IMR-90 (cell line): ENCODE results near the gene CATSPER4. TPM values are rescaled to one million over a fixed set of nuclear protein-coding genes. Genes with fewer than 3 reads are reported as not detected.

Experiments used
- ATAC-seq: fragments of 200-7000 bp; cut with Tn5 transposase; 2 replicates; pipeline ENCODE4 v1.9.1; 2020; ENCODE audit warnings: low read depth, mild to moderate bottlenecking, moderate library complexity
- BruUV-seq: library from RNA; stranded (reverse); fragments of 400-500 nt; replicated peaks from 2 replicates; lab custom pipeline; 2021; lab: Mats Ljungman, UMichigan
- CTCF ChIA-PET: fragments of 300-600 bp; formaldehyde crosslinking; extraction: SDS; loops from one replicate; lab custom pipeline; 2021; ENCODE audit warnings: antibody characterized with exemption; lab: Yijun Ruan, JAX
- POLR2A ChIA-PET: fragments of 300-600 bp; sonication (Branson Sonifier 250); formaldehyde crosslinking; loops from one replicate; lab custom pipeline; 2022; ENCODE audit warnings: antibody characterized with exemption; ENCODE audit not compliant: unreplicated experiment; lab: Charles Lee
- DNase-seq: peaks from one replicate; pipeline ENCODE4 v3.0.0; 2013
- H2AFZ ChIP-seq: replicated peaks from 2 replicates; pipeline ENCODE3; 2013; ENCODE audit warnings: low read length, mild to moderate bottlenecking; ENCODE audit not compliant: poor library complexity
- H2AK5ac ChIP-seq: 2 replicates; pipeline ENCODE4 v1.6.1; 2013; ENCODE audit warnings: low read depth, low read length, inconsistent platforms
- H2AK9ac ChIP-seq: replicated peaks from 2 replicates; pipeline ENCODE3; 2013; ENCODE audit warnings: mild to moderate bottlenecking, low read depth, low read length, moderate library complexity; ENCODE audit not compliant: poor library complexity
- H2BK120ac ChIP-seq: 2 replicates; pipeline ENCODE4 v1.6.1; 2013; ENCODE audit warnings: low read depth, low read length, inconsistent platforms
- H2BK15ac ChIP-seq: 3 replicates; pipeline ENCODE4 v1.6.1; 2013; ENCODE audit warnings: low read depth, low read length, inconsistent platforms
- H2BK20ac ChIP-seq: 2 replicates; pipeline ENCODE4 v1.6.1; 2013; ENCODE audit warnings: low read depth, mild to moderate bottlenecking, inconsistent platforms, low read length, moderate library complexity
- H2BK5ac ChIP-seq: 2 replicates; pipeline ENCODE4 v1.6.1; 2013; ENCODE audit warnings: mild to moderate bottlenecking, low read depth, low read length, inconsistent platforms; ENCODE audit not compliant: poor library complexity, severe bottlenecking
- H3K14ac ChIP-seq: replicated peaks from 2 replicates; pipeline ENCODE4 v1.6.1; 2013; ENCODE audit warnings: low read depth, low read length, inconsistent platforms
- H3K18ac ChIP-seq: 2 replicates; pipeline ENCODE4 v1.6.1; 2013; ENCODE audit warnings: low read depth, low read length, control low read depth
- H3K23ac ChIP-seq: 2 replicates; pipeline ENCODE4 v1.6.1; 2013; ENCODE audit warnings: low read depth, low read length, inconsistent platforms
- H3K27ac ChIP-seq: 2 replicates; pipeline ENCODE4 v1.5.1; 2013; ENCODE audit warnings: mild to moderate bottlenecking, control low read depth, low read length; ENCODE audit not compliant: insufficient read depth
- H3K27me3 ChIP-seq: 2 replicates; pipeline ENCODE4 v1.6.1; 2013; ENCODE audit warnings: low read length; ENCODE audit not compliant: control insufficient read depth, insufficient read depth
- H3K36me3 ChIP-seq: 2 replicates; pipeline ENCODE4 v1.6.1; 2013; ENCODE audit warnings: low read length, mixed read lengths; ENCODE audit not compliant: control insufficient read depth, insufficient read depth
- H3K4ac ChIP-seq: 2 replicates; pipeline ENCODE4 v1.6.1; 2013; ENCODE audit warnings: low read depth, low read length, inconsistent platforms
- H3K4me1 ChIP-seq: 2 replicates; pipeline ENCODE4 v1.6.1; 2013; ENCODE audit warnings: low read length, mixed read lengths; ENCODE audit not compliant: control insufficient read depth, insufficient read depth
- H3K4me2 ChIP-seq: 2 replicates; pipeline ENCODE4 v1.6.1; 2013; ENCODE audit warnings: low read depth, mild to moderate bottlenecking, control low read depth, low read length, moderate library complexity
- H3K4me3 ChIP-seq: 2 replicates; pipeline ENCODE4 v1.5.1; 2013; ENCODE audit warnings: low read depth, mild to moderate bottlenecking, control low read depth, low read length, moderate library complexity; ENCODE audit not compliant: insufficient read depth
- H3K56ac ChIP-seq: 2 replicates; pipeline ENCODE4 v1.6.1; 2013; ENCODE audit warnings: low read length, inconsistent platforms; ENCODE audit not compliant: insufficient read depth; ENCODE audit errors: extremely low read depth
- H3K79me1 ChIP-seq, 2 experiments: 2 replicates each; pipeline ENCODE4 v1.6.1; 2013; ENCODE audit warnings: low read length in 2 of 2, inconsistent platforms in 1 of 2, low read depth in 1 of 2
- H3K9ac ChIP-seq: 2 replicates; pipeline ENCODE4 v1.6.1; 2013; ENCODE audit warnings: low read depth, low read length, control low read depth
- H3K9me1 ChIP-seq: 2 replicates; pipeline ENCODE4 v1.6.1; 2013; ENCODE audit warnings: low read length, inconsistent platforms; ENCODE audit not compliant: insufficient read depth
- H3K9me3 ChIP-seq: 2 replicates; pipeline ENCODE4 v1.6.1; 2013; ENCODE audit warnings: low read length; ENCODE audit not compliant: control insufficient read depth, insufficient read depth
- H4K20me1 ChIP-seq: 2 replicates; pipeline ENCODE4 v1.6.1; 2013; ENCODE audit warnings: low read length, inconsistent platforms; ENCODE audit not compliant: insufficient read depth
- H4K5ac ChIP-seq: 2 replicates; pipeline ENCODE4 v1.6.1; 2013; ENCODE audit warnings: mild to moderate bottlenecking, low read depth, low read length, control low read depth
- H4K8ac ChIP-seq, 2 experiments: 2 replicates each; pipeline ENCODE4 v1.6.1; 2013; ENCODE audit warnings: low read depth in 2 of 2, low read length in 2 of 2, control low read depth in 1 of 2, inconsistent platforms in 1 of 2
- H4K91ac ChIP-seq: 2 replicates; pipeline ENCODE4 v1.6.1; 2013; ENCODE audit warnings: low read depth, low read length, inconsistent platforms; ENCODE audit not compliant: insufficient read depth
- BHLHE40 ChIP-seq: fragments of 150-350 bp; IDR thresholded peaks from 2 replicates; pipeline ENCODE4 v1.6.1; 2016; ENCODE audit warnings: mild to moderate bottlenecking, low read depth, low read length
- CEBPB ChIP-seq: IDR thresholded peaks from 2 replicates; pipeline ENCODE4 v1.6.1; 2012; ENCODE audit warnings: low read depth, low read length, improper control_type of control experiment
- CHD1 ChIP-seq: IDR thresholded peaks from 2 replicates; pipeline ENCODE4 v1.6.1; 2012; ENCODE audit warnings: low read depth, low read length, improper control_type of control experiment
- FOS ChIP-seq: fragments of 150-350 bp; IDR thresholded peaks from 2 replicates; pipeline ENCODE4 v1.6.1; 2016; ENCODE audit warnings: low read depth, low read length
- MAFK ChIP-seq: IDR thresholded peaks from 2 replicates; pipeline ENCODE4 v1.6.1; 2012; ENCODE audit warnings: low read depth, low read length, improper control_type of control experiment
- MAZ ChIP-seq: IDR thresholded peaks from 2 replicates; pipeline ENCODE4 v1.6.1; 2012; ENCODE audit warnings: low read depth, mild to moderate bottlenecking, low read length, improper control_type of control experiment, moderate library complexity, borderline replicate concordance
- MXI1 ChIP-seq: IDR thresholded peaks from 2 replicates; pipeline ENCODE4 v1.6.1; 2012; ENCODE audit warnings: low read depth, mild to moderate bottlenecking, low read length, moderate library complexity, borderline replicate concordance
- NFE2L2 ChIP-seq: fragments of 150-350 bp; IDR thresholded peaks from 2 replicates; pipeline ENCODE4 v1.6.1; 2016; ENCODE audit warnings: low read depth, mild to moderate bottlenecking, low read length
- POLR2A ChIP-seq: IDR thresholded peaks from 2 replicates; pipeline ENCODE4 v1.6.1; 2012; ENCODE audit warnings: mild to moderate bottlenecking, low read depth, low read length
- RAD21 ChIP-seq: IDR thresholded peaks from 2 replicates; pipeline ENCODE4 v1.6.1; 2012; ENCODE audit warnings: low read length, improper control_type of control experiment
- RCOR1 ChIP-seq: IDR thresholded peaks from 2 replicates; pipeline ENCODE4 v1.6.1; 2012; ENCODE audit warnings: mild to moderate bottlenecking, low read length, improper control_type of control experiment; ENCODE audit not compliant: insufficient replicate concordance
- RFX5 ChIP-seq: IDR thresholded peaks from 2 replicates; pipeline ENCODE4 v1.8.0; 2012; ENCODE audit warnings: low read depth, mild to moderate bottlenecking, low read length, moderate library complexity
- SMC3 ChIP-seq: fragments of 150-350 bp; IDR thresholded peaks from 2 replicates; pipeline ENCODE4 v1.6.1; 2016; ENCODE audit warnings: low read depth, mild to moderate bottlenecking, antibody characterized with exemption, low read length, moderate library complexity
- WGBS, 2 experiments: methylation state at CpG; one replicate each; pipeline versions ENCODE4 v1.1.5 to v1.1.7; 2013; ENCODE audit warnings: missing lambda C conversion rate in 2 of 2; ENCODE audit not compliant: insufficient read length in 1 of 2; ENCODE audit errors: extremely low coverage in 2 of 2; 5-methylcytosine and 5-hydroxymethylcytosine counted together
- dilution Hi-C: fragments of 300-500 bp; cut with HindIII; formaldehyde crosslinking; loops from one replicate; pipeline ENCODE4 v1.14.3; 2018; ENCODE audit warnings: low sequenced_read_pairs; ENCODE audit not compliant: unreplicated experiment
- in situ Hi-C: fragments of 300-500 bp; cut with MboI; formaldehyde crosslinking; loops from 3 replicates; pipeline ENCODE4 v1.14.3; 2019; ENCODE audit warnings: low sequenced_read_pairs, inconsistent platforms, mixed read lengths
- intact Hi-C: fragments of 100-400 bp; cut with micrococcal nuclease; formaldehyde crosslinking; loops from 2 replicates; pipeline ENCODE4 v1.10.0; 2022
- polyA plus RNA-seq, 3 experiments: library from polyadenylated mRNA; depleted of rRNA; stranded (reverse); fragments of >200 nt; gene quantifications; 2 replicates each; pipeline ENCODE4 v1.2.3, GENCODE V29; 2012; ENCODE audit warnings: low replicate concordance in 1 of 3
- total RNA-seq: library from RNA; depleted of rRNA; stranded (reverse); fragments of >200 nt; gene quantifications from 2 replicates; pipeline ENCODE4 v1.2.3, GENCODE V29; 2012
- TF ChIP-seq, protein P1 (sequence below): fragments of 150-350 bp; IDR thresholded peaks from 2 replicates; pipeline ENCODE4 v1.6.1; 2017; ENCODE audit warnings: mild to moderate bottlenecking, antibody characterized with exemption, low read length, low read depth
- TF ChIP-seq, protein P2 (sequence below): conservative IDR thresholded peaks from 2 replicates; pipeline ENCODE4 v1.5.1; 2012; ENCODE audit warnings: mild to moderate bottlenecking, low read depth, low read length, improper control_type of control experiment
- TF ChIP-seq, protein P3 (sequence below): fragments of 150-350 bp; IDR thresholded peaks from 2 replicates; pipeline ENCODE4 v1.6.1; 2016; ENCODE audit warnings: low read depth, mild to moderate bottlenecking, low read length, moderate library complexity, borderline replicate concordance

The CATSPER4 gene
- total and polyA plus RNA-seq, 2 of the 4 experiments (the other 2 are of a cell fraction), result not detected

DNA sequence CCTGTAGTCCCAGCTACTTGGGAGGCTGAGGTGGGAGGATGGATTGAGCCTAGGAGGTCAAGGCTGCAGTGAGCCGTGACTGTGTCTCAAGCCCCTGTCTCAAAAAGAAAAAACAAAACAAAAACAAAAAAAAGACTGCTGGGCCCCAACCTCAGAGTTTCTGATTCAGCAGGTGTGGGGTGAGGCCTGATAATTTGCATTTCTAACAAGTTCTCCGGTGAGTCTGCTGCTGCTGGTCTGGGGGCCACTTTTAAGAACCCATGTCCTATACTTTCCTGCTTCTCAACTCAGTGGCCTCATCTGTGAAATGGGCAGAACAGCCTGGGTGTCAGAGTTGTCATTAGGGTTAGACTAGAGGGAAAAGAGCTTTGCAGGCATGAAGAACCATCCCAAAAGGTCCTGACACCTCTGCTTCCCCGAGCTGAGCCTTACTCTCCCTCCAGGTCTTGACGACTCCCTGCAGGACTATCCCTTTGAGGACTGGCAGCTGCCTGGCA lies 10.3 kb upstream of the CATSPER4 start:
- dilution Hi-C loops (no loop called here), in situ Hi-C loops (no loop called here), intact Hi-C loops (no loop called here)
- H3K9ac ChIP-seq, result no peak overlapping the region
- no peak overlapping the region for H3K4me2 ChIP-seq
- no peak overlapping the region for H2AK9ac ChIP-seq
- BruUV-seq, result no TSS peak
- WGBS, 2 experiments, result no CpG with 5 or more reads among the region's 4 CpGs
- H3K79me1 ChIP-seq, result no peaks in the 10 kb centered on the region
- CTCF ChIA-PET, result no interaction called here
- no peak overlapping the region for H2BK5ac ChIP-seq
- no peak overlapping the region for H3K23ac ChIP-seq
- H4K91ac ChIP-seq, result no peak overlapping the region
- no peak for ATAC-seq
- H2BK20ac ChIP-seq, result no peak overlapping the region
- POLR2A ChIA-PET, result no interaction called here
- no peaks in the 10 kb centered on the region for H3K9me3 ChIP-seq
- H3K4me1 ChIP-seq, result no peaks in the 10 kb centered on the region
- H2AFZ ChIP-seq, result no peak overlapping the region
- no peaks in the 10 kb centered on the region; the same call in 1 of the 2 replicates for H3K27me3 ChIP-seq
- no peak overlapping the region for H3K18ac ChIP-seq
- no peak overlapping the region for H3K56ac ChIP-seq
- no peaks in the 10 kb centered on the region for H4K20me1 ChIP-seq
- H2BK15ac ChIP-seq, result no peak overlapping the region
- H3K9me1 ChIP-seq, result no peaks in the 10 kb centered on the region
- no peaks in the 10 kb centered on the region for H3K36me3 ChIP-seq
- no peak overlapping the region for H3K4me3 ChIP-seq
- H2BK120ac ChIP-seq, result no peak overlapping the region
- DNase-seq, result no peak
- no peak overlapping the region for H3K4ac ChIP-seq
- no peak for TF ChIP-seq NFE2L2
- TF ChIP-seq CEBPB, result no peak
- no peak for TF ChIP-seq RAD21
- TF ChIP-seq, protein P1, sequence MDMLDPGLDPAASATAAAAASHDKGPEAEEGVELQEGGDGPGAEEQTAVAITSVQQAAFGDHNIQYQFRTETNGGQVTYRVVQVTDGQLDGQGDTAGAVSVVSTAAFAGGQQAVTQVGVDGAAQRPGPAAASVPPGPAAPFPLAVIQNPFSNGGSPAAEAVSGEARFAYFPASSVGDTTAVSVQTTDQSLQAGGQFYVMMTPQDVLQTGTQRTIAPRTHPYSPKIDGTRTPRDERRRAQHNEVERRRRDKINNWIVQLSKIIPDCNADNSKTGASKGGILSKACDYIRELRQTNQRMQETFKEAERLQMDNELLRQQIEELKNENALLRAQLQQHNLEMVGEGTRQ, result no peak
- TF ChIP-seq MAFK, result no peak
- TF ChIP-seq RCOR1, result no peak
- TF ChIP-seq RFX5, result no peak
- TF ChIP-seq POLR2A, result no peak
- no peak for TF ChIP-seq MXI1
- TF ChIP-seq CHD1, result no peak
- TF ChIP-seq FOS, result no peak
- TF ChIP-seq, protein P2, sequence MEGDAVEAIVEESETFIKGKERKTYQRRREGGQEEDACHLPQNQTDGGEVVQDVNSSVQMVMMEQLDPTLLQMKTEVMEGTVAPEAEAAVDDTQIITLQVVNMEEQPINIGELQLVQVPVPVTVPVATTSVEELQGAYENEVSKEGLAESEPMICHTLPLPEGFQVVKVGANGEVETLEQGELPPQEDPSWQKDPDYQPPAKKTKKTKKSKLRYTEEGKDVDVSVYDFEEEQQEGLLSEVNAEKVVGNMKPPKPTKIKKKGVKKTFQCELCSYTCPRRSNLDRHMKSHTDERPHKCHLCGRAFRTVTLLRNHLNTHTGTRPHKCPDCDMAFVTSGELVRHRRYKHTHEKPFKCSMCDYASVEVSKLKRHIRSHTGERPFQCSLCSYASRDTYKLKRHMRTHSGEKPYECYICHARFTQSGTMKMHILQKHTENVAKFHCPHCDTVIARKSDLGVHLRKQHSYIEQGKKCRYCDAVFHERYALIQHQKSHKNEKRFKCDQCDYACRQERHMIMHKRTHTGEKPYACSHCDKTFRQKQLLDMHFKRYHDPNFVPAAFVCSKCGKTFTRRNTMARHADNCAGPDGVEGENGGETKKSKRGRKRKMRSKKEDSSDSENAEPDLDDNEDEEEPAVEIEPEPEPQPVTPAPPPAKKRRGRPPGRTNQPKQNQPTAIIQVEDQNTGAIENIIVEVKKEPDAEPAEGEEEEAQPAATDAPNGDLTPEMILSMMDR, result no peak
- TF ChIP-seq MAZ, result no peak
- TF ChIP-seq, protein P3, sequence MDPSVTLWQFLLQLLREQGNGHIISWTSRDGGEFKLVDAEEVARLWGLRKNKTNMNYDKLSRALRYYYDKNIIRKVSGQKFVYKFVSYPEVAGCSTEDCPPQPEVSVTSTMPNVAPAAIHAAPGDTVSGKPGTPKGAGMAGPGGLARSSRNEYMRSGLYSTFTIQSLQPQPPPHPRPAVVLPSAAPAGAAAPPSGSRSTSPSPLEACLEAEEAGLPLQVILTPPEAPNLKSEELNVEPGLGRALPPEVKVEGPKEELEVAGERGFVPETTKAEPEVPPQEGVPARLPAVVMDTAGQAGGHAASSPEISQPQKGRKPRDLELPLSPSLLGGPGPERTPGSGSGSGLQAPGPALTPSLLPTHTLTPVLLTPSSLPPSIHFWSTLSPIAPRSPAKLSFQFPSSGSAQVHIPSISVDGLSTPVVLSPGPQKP, result no peak
- TF ChIP-seq SMC3, result no peak
- no peak for TF ChIP-seq BHLHE40
- H2AK5ac ChIP-seq, result no peak overlapping the region
- H3K27ac ChIP-seq, result no peak overlapping the region
- H4K5ac ChIP-seq, result no peak overlapping the region
- no peak overlapping the region for H4K8ac ChIP-seq
- no peak overlapping the region for H3K14ac ChIP-seq
